GM19025 (cell line): Measurements from ENCODE around the gene ARHGEF37.
A peak's percentile ranks its signal among the peaks of the same experiment; 100 is the strongest.
"Not testable (repeated sequence)": the region's sequence is repeated elsewhere in the genome, so short reads cannot be mapped to it uniquely, and the experiment has no call there.

Source experiments
- ATAC-seq: cut with Tn5 transposase; IDR thresholded peaks from one replicate; pipeline ENCODE4 v1.9.1; 2021; ENCODE audit warnings: mild to moderate bottlenecking, low read depth, moderate library complexity; ENCODE audit not compliant: unreplicated experiment

ARHGEF37 gene

GRCh38 chr5:149667084-149667828 is 86.0 kb downstream of the ARHGEF37 start:
- no peak for ATAC-seq

GRCh38 chr5:149667829-149668330 is 86.6 kb downstream of the ARHGEF37 start:
- ATAC-seq: no peak

- not testable (repeated sequence) for ATAC-seq
These were observed 88.0 kb downstream of the ARHGEF37 start for GRCh38 chr5:149669273-149669672.

GRCh38 chr5:149671544-149671943 is 90.2 kb downstream of the ARHGEF37 start:
- no peak for ATAC-seq

GRCh38 chr5:149672701-149673476 is 91.6 kb downstream of the ARHGEF37 start:
- no peak for ATAC-seq

- no peak for ATAC-seq
These were observed 93.4 kb downstream of the ARHGEF37 start for GRCh38 chr5:149674686-149675085.

- no peak for ATAC-seq
These were observed 94.4 kb downstream of the ARHGEF37 start for GRCh38 chr5:149675610-149676201.

- ATAC-seq: no peak
These were observed 96.4 kb downstream of the ARHGEF37 start for GRCh38 chr5:149677731-149678130.

- peak; percentile 31 for ATAC-seq
These were observed 98.8 kb downstream of the ARHGEF37 start for GRCh38 chr5:149679876-149680809.

- ATAC-seq: peak; percentile 95
These were observed 99.5 kb downstream of the ARHGEF37 start for GRCh38 chr5:149680810-149681221.

GRCh38 chr5:149681252-149681651 is 100.0 kb downstream of the ARHGEF37 start:
- no peak for ATAC-seq

GRCh38 chr5:149681922-149682321 is 100.6 kb downstream of the ARHGEF37 start:
- ATAC-seq: no peak

GRCh38 chr5:149682532-149683075 is 101.3 kb downstream of the ARHGEF37 start:
- no peak for ATAC-seq

- ATAC-seq: no peak
These were observed 102.7 kb downstream of the ARHGEF37 start for GRCh38 chr5:149683964-149684363.

GRCh38 chr5:149684371-149684770 is 103.1 kb downstream of the ARHGEF37 start:
- no peak for ATAC-seq
